Measurements from ENCODE around the gene CDH11. TPM values are rescaled to one million over a fixed set of nuclear protein-coding genes. Genes with fewer than 3 reads are reported as not detected.

Gene CDH11
- total RNA-seq, 2 experiments from 2014 or later: not detected

- ChIA-PET CTCF (ENCODE audit: unreplicated experiment) (no interaction called here), POLR2A (no interaction called here)
- H3K79me2 ChIP-seq (ENCODE audit: insufficient read depth, low read depth, low read length): no peaks in the 10 kb centered on the region
- H3K4me2 ChIP-seq (ENCODE audit: low read length): no peak overlapping the region
- BruUV-seq (replicated peaks): no TSS peak
- no peaks in the 10 kb centered on the region for H3K4me1 ChIP-seq (ENCODE audit: insufficient read depth, low read length, poor library complexity, severe bottlenecking)
- no peak overlapping the region for H3K4me3 ChIP-seq (ENCODE audit: low read depth, low read length, poor library complexity, severe bottlenecking)
- intact Hi-C loops (cut with micrococcal nuclease; ENCODE audit: unreplicated experiment): loop anchor here (10.0 kb wide), 1 partner anchor 48 kb away; no protein-coding TSS in a partner anchor
- H4K20me1 ChIP-seq (ENCODE audit: insufficient read depth, low read length): no peaks in the 10 kb centered on the region
- H3K9me2 ChIP-seq (ENCODE audit: insufficient read depth, low read length): no peaks in the 10 kb centered on the region
- no peak for DNase-seq (ENCODE audit: low spot score)
- H3K9me3 ChIP-seq (ENCODE audit: low read length): no peaks in the 10 kb centered on the region
- no peak overlapping the region for H2AFZ ChIP-seq (ENCODE audit: low read length)
- no peaks in the 10 kb centered on the region for H3K36me3 ChIP-seq (ENCODE audit: insufficient read depth, low read length)
- TF ChIP-seq EZH2phosphoT487 (IDR thresholded peaks at IDR 0.05; ENCODE audit: borderline replicate concordance, low read depth, low read length) (no peak), CTCF (conservative IDR thresholded peaks at IDR 0.05; ENCODE audit: low read length) (no peak)
- no peak overlapping the region for H3K27ac ChIP-seq (ENCODE audit: low read depth, low read length, poor library complexity, severe bottlenecking)
These were observed 124.7 kb downstream of the CDH11 start for GRCh38 chr16:64997121-64997520.

GRCh38 chr16:64996641-64997040 is 125.2 kb downstream of the CDH11 start:
- intact Hi-C loops (cut with micrococcal nuclease; ENCODE audit: unreplicated experiment): loop anchor here (10.0 kb wide), 1 partner anchor 48 kb away; no protein-coding TSS in a partner anchor
- H3K4me1 ChIP-seq (ENCODE audit: insufficient read depth, low read length, poor library complexity, severe bottlenecking): no peaks in the 10 kb centered on the region
- no peaks in the 10 kb centered on the region for H3K79me2 ChIP-seq (ENCODE audit: insufficient read depth, low read depth, low read length)
- CTCF ChIA-PET (ENCODE audit: unreplicated experiment): no interaction called here
- no peaks in the 10 kb centered on the region for H3K9me2 ChIP-seq (ENCODE audit: insufficient read depth, low read length)
- H4K20me1 ChIP-seq (ENCODE audit: insufficient read depth, low read length): no peaks in the 10 kb centered on the region
- H3K4me3 ChIP-seq (ENCODE audit: low read depth, low read length, poor library complexity, severe bottlenecking): no peak overlapping the region
- no peak for DNase-seq (ENCODE audit: low spot score)
- H3K9me3 ChIP-seq (ENCODE audit: low read length): no peaks in the 10 kb centered on the region
- POLR2A ChIA-PET: no interaction called here
- no TSS peak for BruUV-seq (replicated peaks)
- no peak overlapping the region for H3K27ac ChIP-seq (ENCODE audit: low read depth, low read length, poor library complexity, severe bottlenecking)
- no peaks in the 10 kb centered on the region for H3K36me3 ChIP-seq (ENCODE audit: insufficient read depth, low read length)
- no peak for TF ChIP-seq EZH2phosphoT487 (IDR thresholded peaks at IDR 0.05; ENCODE audit: borderline replicate concordance, low read depth, low read length)
- TF ChIP-seq CTCF (conservative IDR thresholded peaks at IDR 0.05; ENCODE audit: low read length): no peak
- H2AFZ ChIP-seq (ENCODE audit: low read length): no peak overlapping the region
- no peak overlapping the region for H3K4me2 ChIP-seq (ENCODE audit: low read length)

DNA sequence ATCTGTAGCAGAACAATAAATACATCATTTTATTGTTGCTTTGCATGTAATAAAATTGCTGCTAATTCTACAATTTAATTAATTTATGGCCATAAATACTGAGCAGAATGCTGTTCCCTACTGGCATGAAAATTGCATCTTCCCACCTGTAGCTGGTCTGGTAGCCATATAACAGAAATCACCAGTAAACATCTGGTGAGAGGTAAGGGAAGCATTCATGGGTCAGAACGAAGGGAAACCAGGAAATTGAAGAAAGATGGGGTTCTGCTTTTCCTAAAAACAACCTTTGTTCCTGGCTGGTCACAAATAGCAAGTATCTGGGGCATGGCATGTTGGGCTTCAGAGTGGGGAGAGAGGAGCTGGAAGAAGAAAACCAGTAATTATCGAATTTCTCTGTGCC is 128.4 kb downstream of the CDH11 start:
- ChIA-PET CTCF (ENCODE audit: unreplicated experiment) (no interaction called here), POLR2A (no interaction called here)

More for the DNA sequence above, 128.4 kb downstream of the CDH11 start:
- intact Hi-C loops (cut with micrococcal nuclease; ENCODE audit: unreplicated experiment): loop anchor here (10.0 kb wide), 1 partner anchor 51 kb away; no protein-coding TSS in a partner anchor
- Histone ChIP-seq H4K20me1 (ENCODE audit: insufficient read depth, low read length) (no peaks in the 10 kb centered on the region), H3K36me3 (ENCODE audit: insufficient read depth, low read length) (no peaks in the 10 kb centered on the region), H2AFZ (ENCODE audit: low read length) (no peak overlapping the region), H3K79me2 (ENCODE audit: insufficient read depth, low read depth, low read length) (no peaks in the 10 kb centered on the region), H3K4me2 (ENCODE audit: low read length) (no peak overlapping the region), H3K9me2 (ENCODE audit: insufficient read depth, low read length) (no peaks in the 10 kb centered on the region), H3K27ac (ENCODE audit: low read depth, low read length, poor library complexity, severe bottlenecking) (no peak overlapping the region), H3K4me3 (ENCODE audit: low read depth, low read length, poor library complexity, severe bottlenecking) (no peak overlapping the region), H3K4me1 (ENCODE audit: insufficient read depth, low read length, poor library complexity, severe bottlenecking) (no peaks in the 10 kb centered on the region), H3K9me3 (ENCODE audit: low read length) (no peaks in the 10 kb centered on the region)
- BruUV-seq (replicated peaks): no TSS peak
- no peak for DNase-seq (ENCODE audit: low spot score)
- TF ChIP-seq EZH2phosphoT487 (IDR thresholded peaks at IDR 0.05; ENCODE audit: borderline replicate concordance, low read depth, low read length): no peak
- TF ChIP-seq CTCF (conservative IDR thresholded peaks at IDR 0.05; ENCODE audit: low read length): no peak

Data from OCI-LY7 (cell line).